ENCODE measurements around the gene NOPCHAP1.

The NOPCHAP1 gene

DNA sequence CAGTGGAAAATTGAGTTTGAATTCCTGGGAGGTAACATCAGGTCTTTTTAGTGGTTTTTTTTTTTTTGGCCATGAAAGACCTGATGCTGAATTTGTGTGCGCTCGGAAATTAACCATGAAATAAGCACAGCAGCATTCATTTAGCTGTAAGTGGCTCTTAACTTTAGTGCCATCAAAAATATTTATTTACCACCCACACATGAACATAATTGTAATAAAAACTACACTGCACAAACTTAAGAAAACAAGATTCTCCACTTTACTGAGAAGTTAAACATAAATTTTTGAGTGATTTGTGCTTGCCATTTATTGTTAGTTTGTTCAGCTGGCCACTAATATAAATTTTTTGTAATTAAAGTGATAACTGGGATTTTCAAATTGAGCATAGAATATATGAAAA, 30.4 kb upstream of the NOPCHAP1 start:
- H3K4me1 ChIP-seq (ENCODE audit: control insufficient read depth, insufficient read depth, low read length) = peaks cover 34% of the 10 kb centered on the region

GRCh38 chr12:104956870-104957718, 29.0 kb upstream of the NOPCHAP1 start:
- H3K4me2 ChIP-seq (ENCODE audit: low read length) = peak overlapping the region; percentile 94
- no peaks in the 10 kb centered on the region for H3K9me3 ChIP-seq (replicated peaks; ENCODE audit: low read length)
- H3K9ac ChIP-seq (ENCODE audit: low read depth, low read length) = peak overlapping the region; percentile 84
- peak overlapping the region; percentile 79 for H3K4me3 ChIP-seq (ENCODE audit: low read length)
- no peaks in the 10 kb centered on the region for H3K36me3 ChIP-seq (ENCODE audit: insufficient read depth, low read length)
- peaks cover 30% of the 10 kb centered on the region for H3K4me1 ChIP-seq (ENCODE audit: control insufficient read depth, insufficient read depth, low read length)
- peaks cover 19% of the 10 kb centered on the region for H3K27me3 ChIP-seq (ENCODE audit: control insufficient read depth, insufficient read depth, low read length)

More for the DNA sequence above, 30.4 kb upstream of the NOPCHAP1 start:
- Histone ChIP-seq H3K9me3 (replicated peaks; ENCODE audit: low read length) (no peaks in the 10 kb centered on the region), H3K9ac (ENCODE audit: low read depth, low read length) (no peak overlapping the region), H3K4me3 (ENCODE audit: low read length) (no peak overlapping the region), H3K36me3 (ENCODE audit: insufficient read depth, low read length) (no peaks in the 10 kb centered on the region), H3K4me2 (ENCODE audit: low read length) (no peak overlapping the region), H3K27me3 (ENCODE audit: control insufficient read depth, insufficient read depth, low read length) (peaks cover 19% of the 10 kb centered on the region)

- Histone ChIP-seq H3K4me3 (ENCODE audit: low read length) (peak overlapping the region; percentile 79), H3K4me2 (ENCODE audit: low read length) (peak overlapping the region; percentile 94), H3K36me3 (ENCODE audit: insufficient read depth, low read length) (no peaks in the 10 kb centered on the region)
These were observed 28.5 kb upstream of the NOPCHAP1 start for GRCh38 chr12:104957719-104958000.

GRCh38 chr12:104958001-104958804, 27.9 kb upstream of the NOPCHAP1 start, which contains the start of gene SLC41A2:
SLC41A2 (minus strand) TSS chr12:104958290; CDS start chr12:104928527, 29,763 bp downstream.
- Histone ChIP-seq H3K36me3 (ENCODE audit: insufficient read depth, low read length) (no peaks in the 10 kb centered on the region), H3K27me3 (ENCODE audit: control insufficient read depth, insufficient read depth, low read length) (peaks cover 19% of the 10 kb centered on the region), H3K4me1 (ENCODE audit: control insufficient read depth, insufficient read depth, low read length) (peaks cover 28% of the 10 kb centered on the region), H3K9me3 (replicated peaks; ENCODE audit: low read length) (no peaks in the 10 kb centered on the region), H3K4me3 (ENCODE audit: low read length) (peak within 1 kb of the TSS; percentile 79), H3K9ac (ENCODE audit: low read depth, low read length) (peak within 1 kb of the TSS; percentile 84), H3K4me2 (ENCODE audit: low read length) (peak within 1 kb of the TSS; percentile 94)

More at GRCh38 chr12:104957719-104958000, 28.5 kb upstream of the NOPCHAP1 start:
- Histone ChIP-seq H3K4me1 (ENCODE audit: control insufficient read depth, insufficient read depth, low read length) (peaks cover 28% of the 10 kb centered on the region), H3K9ac (ENCODE audit: low read depth, low read length) (peak overlapping the region; percentile 84), H3K27me3 (ENCODE audit: control insufficient read depth, insufficient read depth, low read length) (peaks cover 18% of the 10 kb centered on the region), H3K9me3 (replicated peaks; ENCODE audit: low read length) (no peaks in the 10 kb centered on the region)

DNA sequence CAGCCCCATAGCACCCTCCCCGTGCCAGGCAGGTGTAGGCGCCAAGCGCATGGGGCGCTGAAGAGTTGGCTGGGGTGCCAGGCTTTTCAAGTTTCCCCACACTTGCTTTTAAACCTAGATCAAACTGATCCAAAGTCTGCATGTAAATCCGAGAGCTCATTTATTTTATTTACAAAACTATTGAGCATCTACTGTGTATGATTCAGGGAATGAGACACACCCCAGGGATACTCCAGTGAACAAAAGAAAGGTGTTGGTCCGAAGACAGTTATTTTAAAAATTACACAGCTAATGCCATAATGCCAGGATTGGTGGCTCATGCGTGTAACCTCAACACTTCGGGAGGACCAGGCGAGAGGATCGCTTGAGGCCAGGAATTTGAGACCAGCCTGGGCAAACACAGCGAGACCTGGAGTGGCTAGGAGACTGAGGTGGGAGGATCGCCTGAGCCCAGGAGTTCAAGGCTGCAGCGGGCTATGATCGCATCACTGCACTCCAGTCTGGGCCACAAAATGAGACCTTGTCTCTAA, 27.2 kb upstream of the NOPCHAP1 start:
- H3K36me3 ChIP-seq (ENCODE audit: insufficient read depth, low read length) = no peaks in the 10 kb centered on the region
- peaks cover 28% of the 10 kb centered on the region for H3K4me1 ChIP-seq (ENCODE audit: control insufficient read depth, insufficient read depth, low read length)
- H3K4me3 ChIP-seq (ENCODE audit: low read length) = peak overlapping the region; percentile 79
- H3K27me3 ChIP-seq (ENCODE audit: control insufficient read depth, insufficient read depth, low read length) = peaks cover 21% of the 10 kb centered on the region
- peak overlapping the region; percentile 94 for H3K4me2 ChIP-seq (ENCODE audit: low read length)
- H3K9me3 ChIP-seq (replicated peaks; ENCODE audit: low read length) = no peaks in the 10 kb centered on the region
- peak overlapping the region; percentile 84 for H3K9ac ChIP-seq (ENCODE audit: low read depth, low read length)

DNA sequence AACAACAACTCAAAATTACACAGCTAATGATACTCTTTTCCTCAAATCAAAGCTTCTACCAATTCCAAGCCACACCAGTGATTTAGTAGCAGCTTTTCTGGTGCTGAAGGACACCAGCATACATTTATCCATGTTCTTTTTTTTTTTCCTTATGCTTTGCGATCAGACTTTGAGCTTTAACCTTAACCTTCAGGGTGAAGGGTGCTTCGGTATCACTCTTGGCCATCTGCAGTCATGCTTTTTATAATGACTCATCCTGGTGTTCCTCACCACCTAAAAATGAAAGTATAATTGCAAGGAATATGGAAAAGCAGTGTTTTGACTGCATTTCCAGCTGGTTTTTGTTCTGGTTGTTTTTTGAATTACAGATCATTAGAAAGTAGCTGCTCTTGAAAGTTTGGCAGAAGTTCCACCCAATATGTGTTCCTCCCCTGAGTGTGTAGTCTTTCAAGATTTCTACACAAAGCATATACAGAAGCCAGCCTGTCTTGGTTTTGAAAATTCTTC, 26.7 kb upstream of the NOPCHAP1 start:
- Histone ChIP-seq H3K4me2 (ENCODE audit: low read length) (peak overlapping the region; percentile 94), H3K4me1 (ENCODE audit: control insufficient read depth, insufficient read depth, low read length) (peaks cover 28% of the 10 kb centered on the region), H3K9me3 (replicated peaks; ENCODE audit: low read length) (no peaks in the 10 kb centered on the region), H3K27me3 (ENCODE audit: control insufficient read depth, insufficient read depth, low read length) (peaks cover 21% of the 10 kb centered on the region), H3K4me3 (ENCODE audit: low read length) (peak overlapping the region; percentile 79), H3K9ac (ENCODE audit: low read depth, low read length) (no peak overlapping the region), H3K36me3 (ENCODE audit: insufficient read depth, low read length) (no peaks in the 10 kb centered on the region)

DNA sequence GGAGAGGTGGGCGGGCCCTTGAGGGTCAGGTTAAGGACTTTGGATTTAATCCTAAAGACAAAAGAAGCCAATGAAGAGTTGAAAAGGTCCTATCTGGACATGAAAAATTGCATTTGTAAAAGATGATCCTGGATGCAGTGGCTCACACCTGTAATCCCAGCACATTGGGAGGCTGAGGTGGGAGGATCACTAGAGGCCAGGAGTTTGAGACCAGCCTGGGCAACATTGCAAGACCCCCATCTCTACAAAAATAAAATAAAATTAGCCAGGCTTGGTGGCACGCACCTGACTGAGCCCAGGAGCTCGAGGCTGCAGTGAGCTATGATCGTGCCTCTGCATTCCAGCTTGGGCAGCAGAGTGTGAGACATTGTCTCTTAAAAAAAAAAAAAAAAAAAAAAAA, 25.7 kb upstream of the NOPCHAP1 start:
- H3K9me3 ChIP-seq (replicated peaks; ENCODE audit: low read length) = no peaks in the 10 kb centered on the region
- no peak overlapping the region for H3K4me3 ChIP-seq (ENCODE audit: low read length)
- no peak overlapping the region for H3K9ac ChIP-seq (ENCODE audit: low read depth, low read length)
- peak overlapping the region; percentile 94 for H3K4me2 ChIP-seq (ENCODE audit: low read length)
- H3K36me3 ChIP-seq (ENCODE audit: insufficient read depth, low read length) = no peaks in the 10 kb centered on the region
- peaks cover 28% of the 10 kb centered on the region for H3K4me1 ChIP-seq (ENCODE audit: control insufficient read depth, insufficient read depth, low read length)
- peaks cover 22% of the 10 kb centered on the region for H3K27me3 ChIP-seq (ENCODE audit: control insufficient read depth, insufficient read depth, low read length)

DNA sequence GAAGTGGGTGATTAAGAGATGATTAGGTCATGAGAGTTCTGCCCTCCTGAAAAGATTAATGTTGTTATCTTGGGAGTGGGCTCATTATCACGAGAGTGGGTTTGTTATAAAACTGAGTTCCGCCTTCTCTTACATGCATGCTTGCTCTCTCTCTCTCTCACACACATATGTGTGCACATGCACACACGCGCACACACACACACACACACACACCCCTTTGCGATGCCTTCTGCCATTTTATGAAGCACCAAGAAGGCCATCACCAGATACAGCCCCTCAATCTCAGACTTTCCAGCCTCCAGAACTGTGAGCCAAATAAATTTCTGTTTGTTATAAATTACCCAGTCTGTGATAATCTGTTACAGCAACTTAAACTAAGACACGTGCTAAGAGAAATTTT, 22.4 kb upstream of the NOPCHAP1 start:
- Histone ChIP-seq H3K9me3 (replicated peaks; ENCODE audit: low read length) (peaks cover 3% of the 10 kb centered on the region), H3K9ac (ENCODE audit: low read depth, low read length) (no peak overlapping the region), H3K4me3 (ENCODE audit: low read length) (no peak overlapping the region), H3K4me1 (ENCODE audit: control insufficient read depth, insufficient read depth, low read length) (peaks cover 16% of the 10 kb centered on the region), H3K27me3 (ENCODE audit: control insufficient read depth, insufficient read depth, low read length) (peaks cover 22% of the 10 kb centered on the region), H3K4me2 (ENCODE audit: low read length) (no peak overlapping the region), H3K36me3 (ENCODE audit: insufficient read depth, low read length) (no peaks in the 10 kb centered on the region)

GRCh38 chr12:104964167-104964855, 21.8 kb upstream of the NOPCHAP1 start:
- peaks cover 3% of the 10 kb centered on the region for H3K9me3 ChIP-seq (replicated peaks; ENCODE audit: low read length)
- H3K4me2 ChIP-seq (ENCODE audit: low read length) = no peak overlapping the region
- peaks cover 11% of the 10 kb centered on the region for H3K4me1 ChIP-seq (ENCODE audit: control insufficient read depth, insufficient read depth, low read length)
- H3K36me3 ChIP-seq (ENCODE audit: insufficient read depth, low read length) = no peaks in the 10 kb centered on the region
- H3K27me3 ChIP-seq (ENCODE audit: control insufficient read depth, insufficient read depth, low read length) = peaks cover 22% of the 10 kb centered on the region
- H3K4me3 ChIP-seq (ENCODE audit: low read length) = no peak overlapping the region
- no peak overlapping the region for H3K9ac ChIP-seq (ENCODE audit: low read depth, low read length)

GRCh38 chr12:104964856-104965205, 21.3 kb upstream of the NOPCHAP1 start:
- Histone ChIP-seq H3K4me3 (ENCODE audit: low read length) (no peak overlapping the region), H3K4me1 (ENCODE audit: control insufficient read depth, insufficient read depth, low read length) (peaks cover 6% of the 10 kb centered on the region), H3K27me3 (ENCODE audit: control insufficient read depth, insufficient read depth, low read length) (peaks cover 22% of the 10 kb centered on the region), H3K9ac (ENCODE audit: low read depth, low read length) (no peak overlapping the region), H3K36me3 (ENCODE audit: insufficient read depth, low read length) (no peaks in the 10 kb centered on the region), H3K4me2 (ENCODE audit: low read length) (no peak overlapping the region), H3K9me3 (replicated peaks; ENCODE audit: low read length) (peaks cover 3% of the 10 kb centered on the region)

DNA sequence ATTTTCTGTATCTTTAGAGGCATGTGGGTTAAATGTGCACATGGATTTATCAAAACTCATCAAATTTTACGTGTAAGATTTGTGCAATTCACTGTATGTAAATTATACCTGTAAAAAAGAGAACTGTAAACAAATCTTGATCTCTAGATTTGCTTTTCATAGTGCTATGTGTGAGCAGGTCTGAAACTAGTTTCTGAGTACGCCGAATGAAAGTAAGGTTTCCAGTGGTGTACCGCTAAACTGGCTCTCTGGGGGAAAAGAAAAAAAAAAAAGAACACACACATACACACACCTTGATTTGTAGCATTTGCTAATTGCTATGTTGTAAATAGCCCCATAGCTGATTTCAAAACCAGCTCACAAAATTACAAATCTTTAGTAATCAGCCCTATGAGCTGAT, 19.4 kb upstream of the NOPCHAP1 start:
- H3K9ac ChIP-seq (ENCODE audit: low read depth, low read length) = no peak overlapping the region
- H3K4me1 ChIP-seq (ENCODE audit: control insufficient read depth, insufficient read depth, low read length) = peaks cover 6% of the 10 kb centered on the region
- peaks cover 22% of the 10 kb centered on the region for H3K27me3 ChIP-seq (ENCODE audit: control insufficient read depth, insufficient read depth, low read length)
- no peaks in the 10 kb centered on the region for H3K36me3 ChIP-seq (ENCODE audit: insufficient read depth, low read length)
- H3K4me2 ChIP-seq (ENCODE audit: low read length) = no peak overlapping the region
- peaks cover 3% of the 10 kb centered on the region for H3K9me3 ChIP-seq (replicated peaks; ENCODE audit: low read length)
- H3K4me3 ChIP-seq (ENCODE audit: low read length) = no peak overlapping the region

Data from skeletal muscle satellite cell (primary cell).